Brain microvascular endothelial cell (primary cell): ENCODE measurements around the gene RENBP.

Experiments used
- DNase-seq: peaks from one replicate; pipeline ENCODE4 v3.0.0-alpha.2; 2020
- H3K27ac ChIP-seq: fragments of 250-450 bp; sonication (Bioruptor Pico); 2 replicates; pipeline ENCODE4 v1.5.1; 2020; ENCODE audit warnings: mild to moderate bottlenecking, moderate library complexity
- H3K27me3 ChIP-seq: fragments of 250-450 bp; sonication (Bioruptor Pico); replicated peaks from 2 replicates; pipeline ENCODE4 v1.5.1; 2020; ENCODE audit warnings: mild to moderate bottlenecking
- H3K36me3 ChIP-seq: fragments of 250-450 bp; sonication (Bioruptor Pico); replicated peaks from 2 replicates; pipeline ENCODE4 v1.5.1; 2020; ENCODE audit warnings: mild to moderate bottlenecking
- H3K4me3 ChIP-seq: 2 replicates; pipeline ENCODE4 v1.5.1; 2011; ENCODE audit warnings: low read depth, mild to moderate bottlenecking, control low read depth, low read length, moderate library complexity
- CTCF ChIP-seq: IDR thresholded peaks from 2 replicates; pipeline ENCODE4 v1.5.1; 2011; ENCODE audit warnings: low read depth, mild to moderate bottlenecking, moderate library complexity, low read length, control low read depth, inconsistent platforms; ENCODE audit errors: missing control alignments
- in situ Hi-C: cut with HindIII; loops from 2 replicates; pipeline ENCODE4 v1.10.0; 2017; ENCODE audit warnings: low sequenced_read_pairs, low pct_ligation_motif_present

The RENBP gene

DNA sequence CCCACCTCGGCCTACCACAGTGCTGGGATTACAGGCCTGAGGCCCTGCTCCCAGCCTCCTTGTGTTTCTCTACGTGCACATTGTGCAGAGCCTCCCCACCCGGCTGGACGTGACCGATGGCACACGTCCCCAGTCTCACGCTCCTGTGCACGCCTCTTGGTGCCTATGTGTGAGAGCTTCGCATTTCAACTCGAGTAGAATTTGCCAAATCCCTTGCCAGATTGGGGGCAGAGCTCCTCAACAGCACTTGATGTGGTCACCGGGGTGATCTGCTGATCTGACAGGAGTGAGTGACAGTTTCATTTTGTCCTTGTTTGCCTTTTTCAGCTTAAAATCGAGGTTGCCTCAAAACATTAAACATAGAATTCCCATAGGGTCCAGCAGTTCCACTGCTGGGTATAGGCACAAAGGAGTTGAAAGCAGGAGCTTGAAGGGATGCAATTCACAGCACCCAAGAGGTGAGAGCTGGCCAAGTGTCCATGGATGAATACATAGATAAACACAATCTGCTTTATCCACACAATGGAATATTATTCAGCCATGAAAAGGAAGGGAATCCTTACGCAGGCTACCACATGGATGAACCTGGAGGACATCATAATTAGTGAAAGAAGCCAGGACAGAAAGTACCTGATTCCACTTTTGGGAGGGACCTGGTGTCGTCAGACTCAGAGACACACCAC is 45.7 kb upstream of the RENBP start:
- no peak for DNase-seq
- in situ Hi-C loops, result no loop called here
- no peak for TF ChIP-seq CTCF

DNA sequence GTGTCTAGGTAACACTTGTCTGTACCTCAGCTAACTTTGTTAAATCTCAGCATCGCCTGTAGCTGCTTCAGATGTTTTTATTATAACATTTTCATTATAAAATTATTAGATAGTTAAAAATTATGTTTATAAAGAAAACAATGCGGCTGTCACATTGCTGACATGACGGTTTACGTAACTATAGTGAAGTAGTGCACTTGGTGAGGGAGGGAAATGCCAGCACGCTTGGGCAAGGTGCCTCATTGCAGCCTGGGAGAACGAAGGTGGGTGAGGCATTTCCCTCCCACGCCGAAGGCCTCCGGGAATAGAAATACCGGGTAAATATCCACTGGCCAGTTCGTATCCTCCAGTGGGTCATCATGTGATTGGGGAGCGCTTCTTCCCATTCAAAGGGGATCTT is 44.0 kb upstream of the RENBP start:
- in situ Hi-C loops, result no loop called here
- no peaks in the 10 kb centered on the region for H3K27me3 ChIP-seq
- no peak overlapping the region for H3K4me3 ChIP-seq
- no peak overlapping the region for H3K27ac ChIP-seq
- H3K36me3 ChIP-seq, result no peaks in the 10 kb centered on the region
- DNase-seq, result no peak
- TF ChIP-seq CTCF, result no peak

More for the DNA sequence above, 45.7 kb upstream of the RENBP start:
- Histone ChIP-seq H3K27me3 (no peaks in the 10 kb centered on the region), H3K36me3 (no peaks in the 10 kb centered on the region), H3K27ac (no peak overlapping the region), H3K4me3 (no peak overlapping the region)

DNA sequence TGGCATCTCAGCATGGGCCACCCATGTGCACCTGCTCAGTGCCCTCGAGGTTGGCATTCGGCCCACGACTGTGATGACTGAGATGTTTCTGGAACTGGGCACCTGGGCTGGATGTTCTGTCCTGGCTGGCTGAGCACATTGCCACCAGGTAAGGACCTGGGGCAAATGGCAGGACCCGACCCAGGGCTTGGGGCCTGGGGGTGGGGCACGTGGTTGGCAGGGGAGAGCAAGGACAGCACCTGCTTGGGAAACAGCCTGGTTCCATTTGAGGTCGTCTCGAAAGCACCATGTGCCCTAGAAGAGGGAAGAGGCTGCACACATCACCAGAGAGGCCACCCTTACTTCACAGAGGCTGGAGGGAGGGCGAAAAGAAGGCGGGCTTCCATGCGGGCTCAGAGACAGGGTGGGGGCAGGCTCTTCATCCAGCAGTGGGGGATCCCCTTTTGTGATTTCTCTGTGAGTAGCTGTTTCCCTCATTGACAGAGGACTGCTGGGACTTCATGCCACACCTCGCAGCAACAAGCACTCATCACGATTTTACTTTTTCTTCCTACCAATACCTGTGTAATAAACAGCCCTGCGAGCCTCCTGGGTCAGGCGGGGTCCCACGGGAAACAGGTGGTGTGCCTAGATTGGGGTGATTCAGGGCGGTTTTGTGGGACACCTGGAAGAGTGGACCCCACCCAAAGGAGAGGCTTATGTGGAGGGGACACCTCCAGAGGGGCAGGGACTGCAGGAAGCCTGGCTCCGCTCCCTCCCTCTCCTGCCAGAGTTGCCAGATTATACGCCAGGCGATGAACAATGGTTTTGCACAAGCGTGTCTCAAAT is 40.1 kb upstream of the RENBP start:
- no peak for TF ChIP-seq CTCF
- Histone ChIP-seq H3K27me3 (no peaks in the 10 kb centered on the region), H3K27ac (no peak overlapping the region), H3K36me3 (no peaks in the 10 kb centered on the region), H3K4me3 (no peak overlapping the region)
- DNase-seq, result no peak
- in situ Hi-C loops, result no loop called here

DNA sequence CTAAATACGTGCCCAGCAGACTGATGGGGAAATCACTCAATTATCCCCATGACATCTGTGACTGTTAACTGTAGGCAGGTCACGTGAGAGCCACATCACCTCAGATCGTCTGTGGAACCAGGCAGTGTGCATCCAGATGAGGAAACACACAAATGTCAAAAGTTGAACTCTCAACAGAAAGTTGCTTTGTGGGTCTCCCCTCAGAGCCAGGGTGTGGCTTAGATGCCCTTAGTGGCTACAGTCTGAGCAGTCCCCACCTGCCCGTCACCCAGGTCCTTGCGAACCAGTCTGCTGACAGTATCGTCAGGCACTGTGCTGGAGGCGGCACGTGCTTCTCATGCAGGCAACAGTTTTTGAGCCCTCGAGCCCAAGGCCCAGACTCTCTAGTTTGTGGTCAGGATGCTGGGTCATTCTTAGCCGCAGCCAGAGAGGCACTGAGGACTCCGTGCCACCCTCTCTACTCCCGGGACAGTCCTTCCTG is 38.9 kb upstream of the RENBP start:
- no peak overlapping the region for H3K4me3 ChIP-seq
- in situ Hi-C loops, result no loop called here
- no peak overlapping the region for H3K27ac ChIP-seq
- no peak for TF ChIP-seq CTCF
- no peak for DNase-seq
- no peaks in the 10 kb centered on the region for H3K27me3 ChIP-seq
- H3K36me3 ChIP-seq, result no peaks in the 10 kb centered on the region

- TF ChIP-seq CTCF, result no peak
- Histone ChIP-seq H3K36me3 (no peaks in the 10 kb centered on the region), H3K4me3 (no peak overlapping the region), H3K27me3 (no peaks in the 10 kb centered on the region), H3K27ac (no peak overlapping the region)
- in situ Hi-C loops, result no loop called here
- no peak for DNase-seq
Observed at GRCh38 chrX:153981771-153982533, 37.5 kb upstream of the RENBP start.
